Measurements from ENCODE around the gene CUL9. TPM values are rescaled to one million over a fixed set of nuclear protein-coding genes. Genes with fewer than 3 reads are reported as not detected.

The CUL9 gene
- total and polyA plus RNA-seq, 4 donors: 19.7 to 45.6 (median 35.5) TPM

DNA sequence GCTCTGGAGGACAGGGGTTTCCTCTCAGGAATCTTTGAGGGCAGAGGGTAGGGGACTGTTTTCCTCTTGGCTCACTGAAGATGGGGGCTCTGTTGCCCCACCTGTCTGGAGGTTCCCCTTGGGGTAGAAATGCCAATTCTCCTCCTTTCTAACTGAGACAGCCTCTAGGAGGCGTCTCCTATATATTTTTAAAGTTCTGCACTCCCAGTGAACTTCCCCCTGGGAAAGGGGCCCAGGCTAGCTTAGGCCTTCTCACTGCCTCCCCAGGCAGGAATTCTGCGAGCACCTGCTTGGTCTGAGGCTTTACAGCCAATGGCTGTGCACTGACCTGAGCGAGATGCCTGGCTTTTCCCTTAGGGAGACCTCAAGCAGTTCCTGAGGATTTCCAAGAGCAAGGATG lies 35.7 kb upstream of the CUL9 start:
- Histone ChIP-seq H3K9me3 (ENCODE audit: control insufficient read depth in 4 of 4, insufficient read depth in 3 of 4, low read length in 3 of 4) (no peaks in the 10 kb centered on the region), H3K9ac (ENCODE audit: insufficient read depth in 1 of 2, low read length in 2 of 2) (no peak overlapping the region), H3K4me3 (no peak overlapping the region), H3K36me3 (ENCODE audit: control insufficient read depth in 4 of 4, insufficient read depth in 4 of 4, low read length in 4 of 4) (peaks cover 0 to 39% (median 20%) of the 10 kb centered on the region in 4 donors), H3K27me3 (ENCODE audit: control insufficient read depth in 3 of 3, insufficient read depth in 3 of 3, low read length in 2 of 3) (no peaks in the 10 kb centered on the region), H3K4me1 (ENCODE audit: control insufficient read depth in 5 of 5, insufficient read depth in 5 of 5, low read length in 5 of 5) (peaks cover 0 to 13% (median 0%) of the 10 kb centered on the region in 5 donors), H3K27ac (ENCODE audit: low read depth in 1 of 2, low read length in 1 of 2) (no peak overlapping the region)
- WGBS, 2 donors: 92 to 93% methylated on average over 3 of the region's 3 CpGs
- TF ChIP-seq, protein P1, sequence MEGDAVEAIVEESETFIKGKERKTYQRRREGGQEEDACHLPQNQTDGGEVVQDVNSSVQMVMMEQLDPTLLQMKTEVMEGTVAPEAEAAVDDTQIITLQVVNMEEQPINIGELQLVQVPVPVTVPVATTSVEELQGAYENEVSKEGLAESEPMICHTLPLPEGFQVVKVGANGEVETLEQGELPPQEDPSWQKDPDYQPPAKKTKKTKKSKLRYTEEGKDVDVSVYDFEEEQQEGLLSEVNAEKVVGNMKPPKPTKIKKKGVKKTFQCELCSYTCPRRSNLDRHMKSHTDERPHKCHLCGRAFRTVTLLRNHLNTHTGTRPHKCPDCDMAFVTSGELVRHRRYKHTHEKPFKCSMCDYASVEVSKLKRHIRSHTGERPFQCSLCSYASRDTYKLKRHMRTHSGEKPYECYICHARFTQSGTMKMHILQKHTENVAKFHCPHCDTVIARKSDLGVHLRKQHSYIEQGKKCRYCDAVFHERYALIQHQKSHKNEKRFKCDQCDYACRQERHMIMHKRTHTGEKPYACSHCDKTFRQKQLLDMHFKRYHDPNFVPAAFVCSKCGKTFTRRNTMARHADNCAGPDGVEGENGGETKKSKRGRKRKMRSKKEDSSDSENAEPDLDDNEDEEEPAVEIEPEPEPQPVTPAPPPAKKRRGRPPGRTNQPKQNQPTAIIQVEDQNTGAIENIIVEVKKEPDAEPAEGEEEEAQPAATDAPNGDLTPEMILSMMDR (IDR thresholded peaks at IDR 0.05; ENCODE audit: control extremely low read depth, extremely low read depth): no peak
- no peak for DNase-seq
- ATAC-seq (ENCODE audit: insufficient read depth, low FRiP score): no peak

DNA sequence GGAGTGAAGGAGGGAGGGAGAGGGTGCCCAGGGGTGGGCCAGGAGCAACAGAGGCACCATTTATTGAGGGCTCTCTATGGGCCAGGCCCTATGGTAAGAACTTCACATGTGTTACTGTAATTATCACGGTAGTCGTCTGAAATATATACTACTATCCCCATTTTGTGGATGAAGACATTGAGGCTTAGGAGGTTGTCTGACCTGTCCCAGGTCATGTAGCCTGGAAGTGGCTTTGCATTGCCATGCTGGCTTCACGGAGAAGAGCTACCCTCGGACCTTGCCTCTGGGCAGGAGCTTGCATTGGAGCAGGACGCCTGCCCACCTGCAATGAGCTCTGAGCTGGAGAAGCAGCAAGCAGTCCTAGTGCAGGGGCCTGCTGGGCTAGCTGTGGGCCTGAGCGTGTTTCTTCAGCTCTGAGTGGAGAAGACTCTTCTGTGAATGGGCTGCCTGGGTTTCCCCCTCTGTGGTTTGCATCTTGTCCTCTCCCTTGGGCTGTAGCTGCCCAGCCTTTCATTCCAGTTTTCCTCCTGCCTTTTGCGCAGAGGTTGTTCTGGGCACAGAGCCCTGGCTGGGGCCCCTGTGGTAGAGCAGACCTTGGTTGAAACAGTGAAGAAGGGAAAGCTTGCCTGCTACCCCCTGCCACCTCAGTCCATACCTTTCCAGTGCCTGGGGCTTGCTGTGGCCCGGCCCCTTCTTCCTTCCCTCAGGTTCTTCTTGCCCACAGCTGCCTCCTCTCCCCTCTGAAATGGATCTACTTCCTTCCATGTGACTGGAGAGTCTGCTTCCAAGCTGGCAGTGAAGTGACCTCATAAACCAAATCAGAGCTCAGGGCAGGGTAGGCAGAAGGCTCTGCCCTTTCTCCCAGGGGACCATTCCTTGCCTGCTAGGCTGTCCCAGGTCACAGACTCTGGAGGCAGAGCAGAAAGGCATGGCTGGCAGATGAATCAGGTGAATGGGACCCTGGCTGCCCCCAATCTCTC lies 35.0 kb upstream of the CUL9 start:
- H3K27ac ChIP-seq (ENCODE audit: low read depth in 1 of 2, low read length in 1 of 2): no peak overlapping the region
- no peaks in the 10 kb centered on the region for H3K9me3 ChIP-seq (ENCODE audit: control insufficient read depth in 4 of 4, insufficient read depth in 3 of 4, low read length in 3 of 4)
- H3K36me3 ChIP-seq (ENCODE audit: control insufficient read depth in 4 of 4, insufficient read depth in 4 of 4, low read length in 4 of 4): peaks cover 0 to 31% (median 19%) of the 10 kb centered on the region in 4 donors
- H3K4me3 ChIP-seq: no peak overlapping the region
- peaks cover 0 to 13% (median 0%) of the 10 kb centered on the region in 5 donors for H3K4me1 ChIP-seq (ENCODE audit: control insufficient read depth in 5 of 5, insufficient read depth in 5 of 5, low read length in 5 of 5)
- no peaks in the 10 kb centered on the region for H3K27me3 ChIP-seq (ENCODE audit: control insufficient read depth in 3 of 3, insufficient read depth in 3 of 3, low read length in 2 of 3)
- 94 to 98% methylated on average over 8 of the region's 8 CpGs for WGBS, 2 donors
- no peak for ATAC-seq (ENCODE audit: insufficient read depth, low FRiP score)
- TF ChIP-seq, protein P1 (IDR thresholded peaks at IDR 0.05; ENCODE audit: control extremely low read depth, extremely low read depth): no peak
- no peak overlapping the region for H3K9ac ChIP-seq (ENCODE audit: insufficient read depth in 1 of 2, low read length in 2 of 2)
- DNase-seq: no peak

DNA sequence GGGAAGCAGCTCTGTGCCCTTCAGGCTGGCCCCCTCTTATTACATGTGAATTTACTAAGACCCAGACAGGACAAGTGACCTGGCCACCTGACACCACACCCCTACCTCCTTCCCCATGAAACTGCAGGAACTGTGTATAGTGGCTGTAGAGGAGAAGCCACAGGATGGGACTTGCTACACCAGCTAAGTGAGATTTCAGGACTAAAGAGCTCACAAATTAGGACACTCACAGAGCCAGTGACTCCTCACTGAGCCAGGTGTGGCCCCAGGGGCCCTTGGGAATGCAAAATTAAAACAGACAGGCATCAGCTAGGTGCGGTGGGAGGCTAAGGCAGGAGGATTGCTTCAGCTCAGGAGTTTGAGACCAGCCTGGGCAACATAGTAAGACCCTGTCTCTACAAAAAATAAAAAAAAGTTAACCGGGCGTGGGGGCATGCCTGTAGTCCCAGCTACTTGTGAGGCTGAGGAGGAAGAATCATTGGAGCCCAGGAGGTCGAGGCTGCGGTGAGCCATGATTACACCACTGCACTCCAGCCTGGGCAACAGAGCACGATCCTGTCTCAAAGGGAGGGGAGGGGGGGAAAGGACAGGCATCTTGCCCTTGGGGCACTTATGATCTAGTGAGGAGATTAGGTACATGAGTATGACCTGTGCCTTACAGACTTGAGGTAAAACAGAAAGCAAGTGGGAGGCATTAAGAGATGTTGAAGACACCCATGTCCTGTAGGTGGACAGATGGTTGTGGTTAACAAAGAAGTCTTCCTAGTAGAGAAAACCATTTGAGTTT lies 34.1 kb upstream of the CUL9 start:
- Histone ChIP-seq H3K9ac (ENCODE audit: insufficient read depth in 1 of 2, low read length in 2 of 2) (no peak overlapping the region), H3K9me3 (ENCODE audit: control insufficient read depth in 4 of 4, insufficient read depth in 3 of 4, low read length in 3 of 4) (no peaks in the 10 kb centered on the region), H3K4me3 (no peak overlapping the region), H3K36me3 (ENCODE audit: control insufficient read depth in 4 of 4, insufficient read depth in 4 of 4, low read length in 4 of 4) (peaks cover 0 to 34% (median 18%) of the 10 kb centered on the region in 4 donors), H3K4me1 (ENCODE audit: control insufficient read depth in 5 of 5, insufficient read depth in 5 of 5, low read length in 5 of 5) (peaks cover 0 to 10% (median 0%) of the 10 kb centered on the region in 5 donors), H3K27ac (ENCODE audit: low read depth in 1 of 2, low read length in 1 of 2) (no peak overlapping the region), H3K27me3 (ENCODE audit: control insufficient read depth in 3 of 3, insufficient read depth in 3 of 3, low read length in 2 of 3) (no peaks in the 10 kb centered on the region)
- DNase-seq: no peak
- WGBS, 2 donors: 92 to 95% methylated on average over 6 of the region's 6 CpGs
- ATAC-seq (ENCODE audit: insufficient read depth, low FRiP score): no peak
- TF ChIP-seq, protein P1 (IDR thresholded peaks at IDR 0.05; ENCODE audit: control extremely low read depth, extremely low read depth): no peak

All from lung (tissue), 12 donors.